AG10803 (cell line): ENCODE results near the gene SMG6.

Experiments used
- DNase-seq: peaks from one replicate; pipeline ENCODE4 v3.0.0; 2010; ENCODE audit warnings: low read depth
- H3K4me3 ChIP-seq: 2 replicates; pipeline ENCODE4 v1.5.1; 2011; ENCODE audit warnings: mild to moderate bottlenecking, low read length, control low read depth
- TF ChIP-seq, protein P1 (sequence below): conservative IDR thresholded peaks from 2 replicates; pipeline ENCODE4 v1.5.1; 2011; ENCODE audit warnings: mild to moderate bottlenecking, low read length, control low read depth, inconsistent platforms

The SMG6 gene

GRCh38 chr17:2304931-2305330 is 1.3 kb upstream of the SMG6 start:
- no peak for DNase-seq
- TF ChIP-seq, protein P1, sequence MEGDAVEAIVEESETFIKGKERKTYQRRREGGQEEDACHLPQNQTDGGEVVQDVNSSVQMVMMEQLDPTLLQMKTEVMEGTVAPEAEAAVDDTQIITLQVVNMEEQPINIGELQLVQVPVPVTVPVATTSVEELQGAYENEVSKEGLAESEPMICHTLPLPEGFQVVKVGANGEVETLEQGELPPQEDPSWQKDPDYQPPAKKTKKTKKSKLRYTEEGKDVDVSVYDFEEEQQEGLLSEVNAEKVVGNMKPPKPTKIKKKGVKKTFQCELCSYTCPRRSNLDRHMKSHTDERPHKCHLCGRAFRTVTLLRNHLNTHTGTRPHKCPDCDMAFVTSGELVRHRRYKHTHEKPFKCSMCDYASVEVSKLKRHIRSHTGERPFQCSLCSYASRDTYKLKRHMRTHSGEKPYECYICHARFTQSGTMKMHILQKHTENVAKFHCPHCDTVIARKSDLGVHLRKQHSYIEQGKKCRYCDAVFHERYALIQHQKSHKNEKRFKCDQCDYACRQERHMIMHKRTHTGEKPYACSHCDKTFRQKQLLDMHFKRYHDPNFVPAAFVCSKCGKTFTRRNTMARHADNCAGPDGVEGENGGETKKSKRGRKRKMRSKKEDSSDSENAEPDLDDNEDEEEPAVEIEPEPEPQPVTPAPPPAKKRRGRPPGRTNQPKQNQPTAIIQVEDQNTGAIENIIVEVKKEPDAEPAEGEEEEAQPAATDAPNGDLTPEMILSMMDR: no peak
- no peak overlapping the region for H3K4me3 ChIP-seq

DNA sequence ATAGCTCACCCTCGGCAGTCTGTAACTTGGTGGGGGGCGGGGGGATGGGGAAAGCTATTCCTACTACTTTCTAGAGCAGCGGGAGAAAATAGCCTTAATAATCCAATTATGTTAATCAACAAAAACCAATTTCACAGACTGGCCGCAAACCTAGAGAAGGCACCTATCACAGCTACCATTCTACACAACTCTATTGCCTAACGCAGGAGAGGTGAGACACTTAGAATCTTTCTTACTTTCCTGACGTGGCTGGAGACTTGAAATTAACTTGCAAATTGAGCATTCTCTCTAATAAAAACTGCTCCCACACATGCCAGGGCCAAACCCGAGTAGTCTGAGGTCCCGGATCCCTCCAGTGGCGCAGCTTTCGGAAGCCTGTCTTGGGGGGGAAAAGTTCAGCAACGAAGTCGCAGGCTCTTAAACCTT is 794 bp downstream of the SMG6 start:
- peak overlapping the region; percentile 88 for H3K4me3 ChIP-seq
- DNase-seq: no peak
- TF ChIP-seq, protein P1: no peak

DNA sequence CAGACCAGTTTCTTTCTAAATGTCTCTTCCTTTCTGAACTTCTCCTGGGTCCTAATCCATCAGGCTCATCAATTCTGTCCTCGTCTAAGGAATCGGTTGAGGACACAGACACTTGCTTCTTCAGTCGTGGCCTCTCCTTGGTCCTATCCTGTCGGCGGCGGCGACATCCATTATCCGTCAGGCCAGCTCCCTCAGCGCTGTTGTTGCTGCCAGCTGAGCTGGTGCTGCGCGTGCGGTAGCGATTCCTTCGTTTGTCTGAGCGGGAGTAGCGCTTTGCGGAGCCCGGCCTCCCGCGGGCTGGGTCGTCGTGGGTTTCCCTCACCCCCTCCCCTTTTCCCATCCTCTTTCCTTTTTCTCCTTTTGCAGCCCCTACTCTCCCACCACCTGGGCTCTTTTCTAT is 3.8 kb downstream of the SMG6 start:
- no peak overlapping the region for H3K4me3 ChIP-seq
- no peak for DNase-seq
- TF ChIP-seq, protein P1: no peak

- DNase-seq: no peak
- TF ChIP-seq, protein P1: no peak
- no peak overlapping the region for H3K4me3 ChIP-seq
Measured at GRCh38 chr17:2299136-2299535, 4.4 kb downstream of the SMG6 start.

- TF ChIP-seq, protein P1: no peak
- no peak overlapping the region for H3K4me3 ChIP-seq
Measured at GRCh38 chr17:2297023-2297422, 6.6 kb downstream of the SMG6 start.

GRCh38 chr17:2295575-2295974 is 8.0 kb downstream of the SMG6 start:
- no peak for DNase-seq
- TF ChIP-seq, protein P1: no peak
- no peak overlapping the region for H3K4me3 ChIP-seq

More at GRCh38 chr17:2297023-2297422, 6.6 kb downstream of the SMG6 start:
- DNase-seq: no peak

DNA sequence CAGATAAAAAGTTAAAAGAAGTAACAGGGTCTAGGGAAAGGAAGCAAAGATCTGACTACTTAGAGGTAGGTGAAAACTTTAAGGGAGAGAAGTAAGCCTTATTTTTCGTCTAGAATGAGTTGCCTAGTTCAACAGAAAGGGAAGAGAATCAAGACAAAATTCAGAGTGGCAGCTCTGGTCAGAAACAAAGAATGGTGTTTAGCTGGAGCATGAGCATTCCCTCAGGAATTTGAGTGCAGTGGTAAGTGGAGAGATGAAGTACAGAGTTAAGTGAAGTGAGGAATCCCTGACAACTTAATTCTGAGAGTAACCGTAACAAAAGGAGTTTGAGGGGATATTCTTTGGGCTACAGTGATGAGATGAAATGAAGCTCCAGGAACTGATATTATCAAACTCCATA is 11.5 kb downstream of the SMG6 start:
- H3K4me3 ChIP-seq: no peak overlapping the region
- TF ChIP-seq, protein P1: no peak
- peak; percentile 26 for DNase-seq
